H1 (cell line): ENCODE measurements around the gene SLC25A45. TPM values are rescaled to one million over a fixed set of nuclear protein-coding genes. Genes with fewer than 3 reads are reported as not detected.

ENCODE experiments used
- CTCF ChIA-PET: fragments of 300-600 bp; sonication (Branson Sonifier 250); formaldehyde crosslinking; loops from one replicate; lab custom pipeline; 2021; ENCODE audit not compliant: partially characterized antibody; lab: Charles Lee
- POLR2A ChIA-PET: fragments of 300-600 bp; sonication (Branson Sonifier 250); formaldehyde crosslinking; loops from one replicate; lab custom pipeline; 2021; ENCODE audit warnings: inconsistent platforms; ENCODE audit not compliant: partially characterized antibody; lab: Charles Lee
- DNase-seq, 2 experiments: peaks; one replicate each; pipeline versions ENCODE4 v3.0.0 to v3.0.0-alpha.2; 2010 to 2022; ENCODE audit warnings: low spot score in 2 of 2, low read depth in 1 of 2, mixed read lengths in 1 of 2
- FAIRE-seq: peaks from 2 replicates; lab custom pipeline; 2011; peaks lifted over from hg19 to GRCh38; lab: Jason Lieb, UNC
- H2AFZ ChIP-seq: 2 replicates; pipeline ENCODE4 v1.8.1; 2012; ENCODE audit warnings: low read length, inconsistent platforms
- H2AK5ac ChIP-seq: 2 replicates; pipeline ENCODE4 v1.6.1; 2013; ENCODE audit warnings: low read depth, low read length
- H2BK120ac ChIP-seq: replicated peaks from 2 replicates; pipeline ENCODE3; 2013; ENCODE audit warnings: low read depth, low read length, inconsistent platforms
- H2BK12ac ChIP-seq: 2 replicates; pipeline ENCODE4 v1.6.1; 2013; ENCODE audit warnings: low read depth, low read length
- H2BK15ac ChIP-seq: 2 replicates; pipeline ENCODE4 v1.6.1; 2013; ENCODE audit warnings: low read length
- H2BK20ac ChIP-seq: 2 replicates; pipeline ENCODE4 v1.6.1; 2013; ENCODE audit warnings: low read length
- H2BK5ac ChIP-seq: 2 replicates; pipeline ENCODE4 v1.6.1; 2013; ENCODE audit warnings: low read depth, low read length
- H3K14ac ChIP-seq: 2 replicates; pipeline ENCODE4 v1.6.1; 2013; ENCODE audit warnings: inconsistent platforms; ENCODE audit not compliant: insufficient read length
- H3K18ac ChIP-seq: 2 replicates; pipeline ENCODE4 v1.6.1; 2013; ENCODE audit warnings: low read length; ENCODE audit errors: extremely low read depth
- H3K23ac ChIP-seq: 2 replicates; pipeline ENCODE4 v1.6.1; 2013; ENCODE audit warnings: inconsistent platforms; ENCODE audit not compliant: insufficient read length
- H3K23me2 ChIP-seq: 2 replicates; pipeline ENCODE4 v1.6.1; 2013; ENCODE audit warnings: low read depth, low read length
- H3K27ac ChIP-seq: 2 replicates; pipeline ENCODE4 v1.6.1; 2011; ENCODE audit warnings: low read depth, low read length, inconsistent platforms
- H3K27me3 ChIP-seq, 4 experiments: replicated peaks in 1 of 4; 1 replicate in 1 of 4; 2 replicates in 3 of 4; pipeline versions ENCODE4 v1.6.1 to v1.8.1; 2011 to 2013; ENCODE audit warnings: low read length in 3 of 4, mild to moderate bottlenecking in 3 of 4, inconsistent platforms in 2 of 4, mixed read lengths in 2 of 4, moderate library complexity in 1 of 4; ENCODE audit not compliant: control insufficient read depth in 3 of 4, insufficient read depth in 3 of 4; ENCODE audit errors: extremely low read depth in 1 of 4
- H3K36me3 ChIP-seq, 4 experiments: 2 replicates each; pipeline versions ENCODE4 v1.6.1 to v1.8.1; 2011 to 2013; ENCODE audit warnings: mild to moderate bottlenecking in 4 of 4, low read length in 3 of 4, moderate library complexity in 2 of 4, control low read depth in 1 of 4, inconsistent platforms in 1 of 4; ENCODE audit not compliant: insufficient read depth in 4 of 4, control insufficient read depth in 2 of 4
- H3K4ac ChIP-seq: replicated peaks from 2 replicates; pipeline ENCODE3; 2013; ENCODE audit warnings: low read length, low read depth, mixed read lengths, inconsistent platforms; ENCODE audit not compliant: insufficient read length
- H3K4me1 ChIP-seq, 4 experiments: replicated peaks in 1 of 4; 1 replicate in 1 of 4; 2 replicates in 3 of 4; pipeline versions ENCODE4 v1.6.1 to v1.8.1; 2011 to 2013; ENCODE audit warnings: low read length in 3 of 4, inconsistent platforms in 2 of 4, mixed read lengths in 1 of 4; ENCODE audit not compliant: insufficient read depth in 4 of 4, control insufficient read depth in 3 of 4
- H3K4me2 ChIP-seq, 2 experiments: 2 replicates each; pipeline versions ENCODE4 v1.6.1 to v1.8.1; 2011 to 2013; ENCODE audit warnings: low read depth in 2 of 2, low read length in 2 of 2, control low read depth in 1 of 2, inconsistent platforms in 1 of 2, mild to moderate bottlenecking in 1 of 2; ENCODE audit not compliant: insufficient read depth in 1 of 2
- H3K4me3 ChIP-seq, 4 experiments: fragments of 200-600, 300-600 bp in 1 of 4; sonication (generic), shearing (Covaris generic), sonication (Bioruptor Twin) in 1 of 4; 2 replicates each; pipeline versions ENCODE4 v1.5.1 to v1.8.1; 2011 to 2016; ENCODE audit warnings: low read length in 4 of 4, low read depth in 3 of 4, control low read depth in 2 of 4, inconsistent platforms in 2 of 4, mild to moderate bottlenecking in 2 of 4, mixed read lengths in 1 of 4, moderate library complexity in 1 of 4; ENCODE audit not compliant: insufficient read depth in 2 of 4; ENCODE audit errors: extremely low read depth in 1 of 4
- H3K56ac ChIP-seq: replicated peaks from 2 replicates; pipeline ENCODE3; 2013; ENCODE audit warnings: low read depth, mild to moderate bottlenecking, mixed read lengths, low read length, inconsistent platforms; ENCODE audit not compliant: insufficient read length
- H3K79me1 ChIP-seq: 2 replicates; pipeline ENCODE4 v1.6.1; 2013; ENCODE audit warnings: low read depth, low read length, control low read depth
- H3K79me2 ChIP-seq, 2 experiments: 2 replicates each; pipeline versions ENCODE4 v1.6.1 to v1.8.1; 2012 to 2013; ENCODE audit warnings: low read length in 2 of 2, mild to moderate bottlenecking in 2 of 2, inconsistent platforms in 1 of 2; ENCODE audit not compliant: insufficient read depth in 2 of 2, control insufficient read depth in 1 of 2
- H3K9ac ChIP-seq, 4 experiments: replicated peaks in 1 of 4; 1 replicate in 1 of 4; 2 replicates in 3 of 4; pipeline versions ENCODE4 v1.6.1 to v1.8.1; 2011 to 2013; ENCODE audit warnings: low read depth in 3 of 4, low read length in 3 of 4, control low read depth in 2 of 4, mild to moderate bottlenecking in 2 of 4, moderate library complexity in 2 of 4, inconsistent platforms in 1 of 4; ENCODE audit errors: extremely low read depth in 1 of 4
- H3K9me3 ChIP-seq, 2 experiments: 2 replicates each; pipeline versions ENCODE4 v1.6.1 to v1.8.1; 2012 to 2013; ENCODE audit warnings: mild to moderate bottlenecking in 2 of 2, moderate library complexity in 2 of 2, control low read depth in 1 of 2, inconsistent platforms in 1 of 2, low read depth in 1 of 2, low read length in 1 of 2, mixed read lengths in 1 of 2; ENCODE audit not compliant: insufficient read depth in 2 of 2
- H4K20me1 ChIP-seq, 2 experiments: replicated peaks in 1 of 2; 2 replicates each; pipeline versions ENCODE3 to v1.8.1; 2011 to 2013; ENCODE audit warnings: inconsistent platforms in 2 of 2, low read length in 2 of 2, mild to moderate bottlenecking in 1 of 2; ENCODE audit not compliant: insufficient read depth in 2 of 2, control insufficient read depth in 1 of 2
- H4K5ac ChIP-seq: 2 replicates; pipeline ENCODE4 v1.6.1; 2013; ENCODE audit warnings: low read length, low read depth, mixed read lengths, inconsistent platforms; ENCODE audit not compliant: insufficient read length
- H4K8ac ChIP-seq: 2 replicates; pipeline ENCODE4 v1.8.0; 2013; ENCODE audit warnings: mild to moderate bottlenecking, moderate library complexity, low read length, inconsistent platforms; ENCODE audit not compliant: insufficient read depth; ENCODE audit errors: extremely low read depth
- H4K91ac ChIP-seq: replicated peaks from 2 replicates; pipeline ENCODE3; 2013; ENCODE audit warnings: low read length, mixed read lengths, inconsistent platforms; ENCODE audit not compliant: insufficient read length
- HDAC2 ChIP-seq, 2 experiments: fragments of 300-600 bp in 1 of 2; sonication (generic) in 1 of 2; IDR thresholded peaks; 2 replicates each; pipeline ENCODE4 v1.6.1; 2011 to 2012; ENCODE audit warnings: low read depth in 2 of 2, low read length in 2 of 2, mild to moderate bottlenecking in 2 of 2, moderate library complexity in 2 of 2, borderline replicate concordance in 1 of 2, inconsistent platforms in 1 of 2
- RFX5 ChIP-seq: IDR thresholded peaks from 2 replicates; pipeline ENCODE4 v1.6.1; 2011; ENCODE audit warnings: low read depth, low read length, improper control_type of control experiment, borderline replicate concordance
- WGBS, 2 experiments: shearing (Covaris generic) in 1 of 2; methylation state at CpG; one replicate each; pipeline versions ENCODE4 v1.1.6 to v1.1.7; 2013 to 2015; ENCODE audit warnings: low lambda C conversion rate in 2 of 2, mixed read lengths in 2 of 2, inconsistent platforms in 1 of 2, low coverage in 1 of 2, missing lambda C conversion rate in 1 of 2; ENCODE audit not compliant: insufficient replicate concordance in 2 of 2, insufficient coverage in 1 of 2, insufficient read length in 1 of 2; ENCODE audit errors: extremely low coverage in 1 of 2, missing lambda C conversion rate in 1 of 2; 5-methylcytosine and 5-hydroxymethylcytosine counted together
- polyA plus RNA-seq, 7 experiments: library from polyadenylated mRNA; depleted of rRNA in 3 of 7; stranded (reverse) in 5 of 7; unstranded in 2 of 7; fragments of >200 nt in 5 of 7; fragments of 200-250 nt in 2 of 7; gene quantifications; 1 replicate in 5 of 7; 2 replicates in 1 of 7; 4 replicates in 1 of 7; pipeline versions ENCODE4 v1.2.1 to v1.2.3, GENCODE V29; 2011 to 2013; ENCODE audit warnings: missing spikeins in 2 of 7, mixed read lengths in 2 of 7
- total RNA-seq: library from RNA; stranded (reverse); fragmentation: NEBNext Ultra II Directional; extraction: Animal tissue kit (Norgen Biotek cat#: 25700); gene quantifications from 2 replicates; pipeline ENCODE4 v1.2.1, GENCODE V29; 2021

SLC25A45 gene
- total and polyA plus RNA-seq, 2 of the 8 experiments (the other 6 are each of a cell fraction or from before 2014, with no cell fraction given): 0.54 to 0.59 TPM

DNA sequence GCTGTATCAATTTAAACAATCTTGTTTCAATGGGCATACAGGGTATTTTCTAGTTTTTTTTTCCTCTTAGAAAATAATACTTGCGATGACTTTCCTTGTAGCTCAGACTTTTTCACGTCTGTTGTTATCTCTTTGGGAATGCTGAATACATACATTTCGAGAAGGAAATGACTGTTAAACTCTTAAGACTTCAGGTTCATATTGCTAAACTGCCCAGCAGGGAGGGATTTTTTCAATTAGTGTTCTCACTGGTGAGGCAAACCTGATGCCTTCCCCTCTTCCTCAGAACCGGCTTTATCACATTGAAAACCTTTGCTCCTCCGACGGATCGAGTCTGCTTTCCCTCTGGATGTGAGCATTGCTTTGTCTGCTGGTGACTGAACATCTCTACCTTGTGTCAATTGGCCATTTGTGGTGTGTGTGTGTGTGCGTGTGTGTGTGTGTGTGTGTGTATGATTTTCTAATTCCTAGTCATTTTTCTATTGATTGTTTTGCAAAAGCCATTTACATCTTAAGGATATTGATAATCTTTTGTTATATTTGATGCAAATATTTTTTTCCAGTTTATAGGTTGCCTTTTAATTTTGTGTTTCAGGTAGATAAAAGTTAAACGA lies 46.7 kb upstream of the SLC25A45 start:
- H3K27ac ChIP-seq: no peak overlapping the region
- no peak overlapping the region for H4K8ac ChIP-seq
- peaks cover 7% of the 10 kb centered on the region; the same call in 1 of the 2 replicates for H3K23me2 ChIP-seq
- 60% methylated on average over 9 of the region's 9 CpGs; no CpG with 5 or more reads in 1 of the 2 experiments for WGBS, 2 experiments
- no peak overlapping the region for H3K23ac ChIP-seq
- no peaks in the 10 kb centered on the region for H3K27me3 ChIP-seq
- H3K9me3 ChIP-seq: no peaks in the 10 kb centered on the region
- peaks cover 5 to 16% of the 10 kb centered on the region in 2 experiments for H4K20me1 ChIP-seq
- H3K4me1 ChIP-seq: peaks cover 9 to 32% (median 12%) of the 10 kb centered on the region in 4 experiments
- no peak for DNase-seq
- no peak overlapping the region for H2BK120ac ChIP-seq
- FAIRE-seq: no peak
- ChIA-PET POLR2A (interaction anchor here (0.8 to 20.8 kb wide), 5 partner anchors 10 to 76 kb away, joined by 3 to 826 read pairs (median 4); partner anchors contain the start of gene MALAT1), CTCF (interaction anchor here (1.1 to 22.8 kb wide), 4 partner anchors 8 to 40 kb away, joined by 3 to 430 read pairs (median 10); no protein-coding TSS in a partner anchor)
- H4K91ac ChIP-seq: no peak overlapping the region
- H3K79me2 ChIP-seq: peaks cover 0 to 24% of the 10 kb centered on the region in 2 experiments
- H4K5ac ChIP-seq: no peak overlapping the region
- TF ChIP-seq RFX5 (no peak), HDAC2 (IDR thresholded peaks at IDR 0.05; ENCODE audit: borderline replicate concordance in 1 of 2, low read depth in 2 of 2, low read length in 2 of 2) (no peak)
- no peak overlapping the region; a peak in 1 of 4 replicates for H3K4me2 ChIP-seq
- H2BK20ac ChIP-seq: no peak overlapping the region
- no peak overlapping the region for H3K56ac ChIP-seq
- H3K4me3 ChIP-seq: no peak overlapping the region
- no peaks in the 10 kb centered on the region for H3K36me3 ChIP-seq
- peaks cover 9% of the 10 kb centered on the region; the same call in 1 of the 2 replicates for H3K79me1 ChIP-seq
- H2AFZ ChIP-seq: no peak overlapping the region
- H3K9ac ChIP-seq: no peak overlapping the region
- no peak overlapping the region for H2BK15ac ChIP-seq
- H3K14ac ChIP-seq: no peak overlapping the region
- H2BK5ac ChIP-seq: no peak overlapping the region
- H2BK12ac ChIP-seq: no peak overlapping the region
- no peak overlapping the region for H3K18ac ChIP-seq
- no peak overlapping the region for H2AK5ac ChIP-seq
- no peak overlapping the region for H3K4ac ChIP-seq
